HG03159 (cell line): Measurements from ENCODE around the gene TMC2.

Experiments
- ATAC-seq: cut with Tn5 transposase; IDR thresholded peaks from one replicate; pipeline ENCODE4 v1.9.1; 2021; ENCODE audit warnings: mild to moderate bottlenecking, moderate library complexity; ENCODE audit not compliant: unreplicated experiment

The TMC2 gene

GRCh38 chr20:2619337-2619736 lies 83.0 kb downstream of the TMC2 start:
- no peak for ATAC-seq

GRCh38 chr20:2619961-2620595 lies 83.7 kb downstream of the TMC2 start:
- no peak for ATAC-seq

GRCh38 chr20:2624190-2624589 lies 87.8 kb downstream of the TMC2 start:
- no peak for ATAC-seq

GRCh38 chr20:2625062-2625461 lies 88.7 kb downstream of the TMC2 start:
- ATAC-seq: no peak

- no peak for ATAC-seq
Measured at GRCh38 chr20:2626853-2627541, 90.6 kb downstream of the TMC2 start.

- ATAC-seq: no peak
Measured at GRCh38 chr20:2631228-2631627, 94.9 kb downstream of the TMC2 start.

- no peak for ATAC-seq
Measured at GRCh38 chr20:2633381-2633780, 97.0 kb downstream of the TMC2 start.

GRCh38 chr20:2637246-2637645 lies 100.9 kb downstream of the TMC2 start:
- no peak for ATAC-seq

GRCh38 chr20:2640260-2640659 lies 103.9 kb downstream of the TMC2 start:
- no peak for ATAC-seq

- ATAC-seq: no peak
Measured at GRCh38 chr20:2640899-2641298, 104.5 kb downstream of the TMC2 start.

- no peak for ATAC-seq
Measured at GRCh38 chr20:2643708-2644107, 107.3 kb downstream of the TMC2 start.

- peak; percentile 76 for ATAC-seq
Measured at GRCh38 chr20:2651772-2652723, 115.7 kb downstream of the TMC2 start, which contains the start of gene NOP56. NOP56 (plus strand) TSS chr20:2652632; CDS start chr20:2652661, 29 bp downstream.

- peak; percentile 45 for ATAC-seq
Measured at GRCh38 chr20:2652724-2653555, 116.6 kb downstream of the TMC2 start.

- ATAC-seq: no peak
Measured at GRCh38 chr20:2653556-2654383, 117.4 kb downstream of the TMC2 start.

GRCh38 chr20:2654384-2654822 lies 118.0 kb downstream of the TMC2 start:
- ATAC-seq: no peak

GRCh38 chr20:2654831-2655230 lies 118.5 kb downstream of the TMC2 start:
- no peak for ATAC-seq

- ATAC-seq: no peak
Measured at GRCh38 chr20:2655331-2656116, 119.2 kb downstream of the TMC2 start.

- ATAC-seq: no peak
Measured at GRCh38 chr20:2656471-2657117, 120.2 kb downstream of the TMC2 start.
